K562 (cell line): ENCODE results near the gene OGDH. TPM values are rescaled to one million over a fixed set of nuclear protein-coding genes. Genes with fewer than 3 reads are reported as not detected.

ENCODE experiments used
- ATAC-seq: fragments of 200-7000 bp; cut with Tn5 transposase; 3 replicates; pipeline ENCODE4 v1.9.1; 2020; ENCODE audit warnings: moderate library complexity
- BruUV-seq: library from RNA; stranded (reverse); fragments of 400-500 nt; replicated peaks from 2 replicates; lab custom pipeline; 2021; lab: Mats Ljungman, UMichigan
- CTCF ChIA-PET: fragments of 300-600 bp; formaldehyde crosslinking; extraction: SDS; loops from one replicate; lab custom pipeline; 2021; ENCODE audit warnings: low intra/inter-chr PET ratio; lab: Yijun Ruan, JAX
- POLR2A ChIA-PET: fragments of 300-600, 350-650 bp; sonication (Branson Sonifier 250); formaldehyde crosslinking; extraction: SDS; loops from one replicate; lab custom pipeline; 2021; ENCODE audit warnings: antibody characterized with exemption, inconsistent platforms; lab: Yijun Ruan, JAX
- DNase-seq, 4 experiments: peaks; one replicate each; pipeline versions ENCODE4 v3.0.0 to v3.0.0-alpha.2; 2011 to 2018; ENCODE audit warnings: low spot score in 3 of 4, mixed read lengths in 3 of 4; ENCODE audit errors: extremely low read depth in 1 of 4
- FAIRE-seq: peaks from 2 replicates; lab custom pipeline; 2011; peaks lifted over from hg19 to GRCh38; lab: Jason Lieb, UNC
- H2AFZ ChIP-seq: 2 replicates; pipeline ENCODE4 v1.6.0; 2011; ENCODE audit warnings: low read depth, low read length, control low read depth, inconsistent platforms
- H3K27ac ChIP-seq: fragments of 200-600 bp; 3 replicates; pipeline ENCODE4 v1.8.0; 2011; ENCODE audit warnings: low read depth, mild to moderate bottlenecking, control low read depth, inconsistent platforms, low read length, moderate library complexity, mixed read lengths; ENCODE audit errors: extremely low read depth
- H3K27me3 ChIP-seq, 2 experiments: fragments of 300-600 bp in 1 of 2; 2 replicates in 1 of 2; 3 replicates in 1 of 2; pipeline versions ENCODE4 v1.6.0 to v1.8.0; 2011; ENCODE audit warnings: inconsistent platforms in 2 of 2, low read length in 2 of 2, mild to moderate bottlenecking in 1 of 2, mixed read lengths in 1 of 2, moderate library complexity in 1 of 2; ENCODE audit not compliant: control insufficient read depth in 2 of 2, insufficient read depth in 2 of 2
- H3K36me3 ChIP-seq: fragments of 300-600 bp; 3 replicates; pipeline ENCODE4 v1.8.0; 2011; ENCODE audit warnings: mild to moderate bottlenecking, low read length, inconsistent platforms; ENCODE audit not compliant: control insufficient read depth, insufficient read depth
- H3K4me1 ChIP-seq, 2 experiments: fragments of 200-600 bp in 1 of 2; replicated peaks in 1 of 2; 2 replicates in 1 of 2; 3 replicates in 1 of 2; pipeline versions ENCODE4 v1.5.1 to v1.8.0; 2011; ENCODE audit warnings: inconsistent platforms in 2 of 2, low read length in 2 of 2, mild to moderate bottlenecking in 1 of 2, mixed read lengths in 1 of 2, moderate library complexity in 1 of 2; ENCODE audit not compliant: control insufficient read depth in 2 of 2, insufficient read depth in 2 of 2
- H3K4me2 ChIP-seq: 2 replicates; pipeline ENCODE4 v1.6.1; 2011; ENCODE audit warnings: low read length, control low read depth, inconsistent platforms, mixed read lengths; ENCODE audit not compliant: insufficient read depth
- H3K4me3 ChIP-seq: fragments of 200-600 bp; sonication (generic), shearing (Covaris generic); 2 replicates; pipeline ENCODE4 v1.5.1; 2016; ENCODE audit warnings: control low read depth, inconsistent platforms
- H3K79me2 ChIP-seq: fragments of 200-600 bp; 3 replicates; pipeline ENCODE4 v1.8.0; 2011; ENCODE audit warnings: low read length, inconsistent platforms; ENCODE audit not compliant: control insufficient read depth, insufficient read depth
- H3K9ac ChIP-seq, 2 experiments: 2 replicates each; pipeline versions ENCODE4 v1.6.0 to v1.6.1; 2011; ENCODE audit warnings: low read depth in 2 of 2, low read length in 2 of 2, control low read depth in 1 of 2, inconsistent platforms in 1 of 2, mild to moderate bottlenecking in 1 of 2, mixed read lengths in 1 of 2; ENCODE audit not compliant: insufficient read depth in 1 of 2
- H3K9me1 ChIP-seq: one replicate; pipeline ENCODE4 v1.6.0; 2011; ENCODE audit warnings: inconsistent platforms, mild to moderate bottlenecking, low read length, moderate library complexity; ENCODE audit not compliant: control insufficient read depth, insufficient read depth
- H3K9me3 ChIP-seq: replicated peaks from 2 replicates; pipeline ENCODE4 v1.5.1; 2011; ENCODE audit warnings: low read depth, low read length, inconsistent platforms; ENCODE audit not compliant: control insufficient read depth, insufficient read depth
- H4K20me1 ChIP-seq: replicated peaks from 2 replicates; pipeline ENCODE4 v1.6.1; 2011; ENCODE audit warnings: low read length, inconsistent platforms, mixed read lengths; ENCODE audit not compliant: control insufficient read depth, insufficient read depth
- CC2D1A ChIP-seq: fragments of 450-650 bp; IDR thresholded peaks from 2 replicates; pipeline ENCODE4 v1.6.1; 2017; ENCODE audit warnings: mild to moderate bottlenecking
- CSDE1 ChIP-seq, 2 experiments: fragments of 450-650 bp; IDR thresholded peaks; 2 replicates each; pipeline ENCODE4 v1.6.1; 2016; ENCODE audit warnings: mild to moderate bottlenecking in 1 of 2
- MXI1 ChIP-seq: IDR thresholded peaks from 2 replicates; pipeline ENCODE4 v1.6.1; 2011; ENCODE audit warnings: low read depth, mild to moderate bottlenecking, improper control_type of control experiment, low read length
- NFIC ChIP-seq: fragments of 450-650 bp; IDR thresholded peaks from 2 replicates; pipeline ENCODE4 v1.6.1; 2017; ENCODE audit warnings: mild to moderate bottlenecking, inconsistent platforms
- ZNF175 ChIP-seq: fragments of 200-800 bp; sonication (Bioruptor generic); IDR thresholded peaks from 2 replicates; pipeline ENCODE4 v1.6.1; 2016; ENCODE audit warnings: low read depth, mild to moderate bottlenecking, missing genetic modification characterization, missing compliant biosample characterization
- ZNF764 ChIP-seq: fragments of 250-450 bp; sonication (Bioruptor Pico); IDR thresholded peaks from 2 replicates; pipeline ENCODE4 v1.4.0; 2020; ENCODE audit warnings: low read depth, mild to moderate bottlenecking, moderate library complexity
- ZSCAN32 ChIP-seq: fragments of 450-650 bp; formaldehyde crosslinking; IDR thresholded peaks from 2 replicates; pipeline ENCODE4 v1.4.0; 2020; ENCODE audit warnings: mild to moderate bottlenecking, moderate library complexity
- whole genome bisulfite sequencing: fragments of 100-300 bp; shearing (Covaris generic); methylation state at CpG from one replicate; pipeline ENCODE4 v1.1.6; 2016; ENCODE audit warnings: low coverage, mixed read lengths; ENCODE audit not compliant: insufficient coverage; ENCODE audit errors: missing lambda C conversion rate; 5-methylcytosine and 5-hydroxymethylcytosine counted together
- in situ Hi-C: fragments of 300-500 bp; cut with MboI; formaldehyde crosslinking; loops from 4 replicates; pipeline ENCODE4 v1.15.0; 2018; ENCODE audit warnings: inconsistent platforms, mixed read lengths
- intact Hi-C: fragments of 100-400 bp; cut with micrococcal nuclease; formaldehyde crosslinking; loops from 2 replicates; pipeline ENCODE4 v1.14.2; 2022
- polyA plus RNA-seq, 8 experiments: library from polyadenylated mRNA; depleted of rRNA in 4 of 8; stranded (reverse) in 5 of 8; unstranded in 3 of 8; fragments of >200 nt; fragmentation: Nextera tagmentation in 2 of 8; fragmentation: Illumina TruSeq in 1 of 8; extraction: Ambion mirVana in 2 of 8; extraction: Trizol in 1 of 8; gene quantifications; 2 replicates each; pipeline versions ENCODE4 v1.2.1 to v1.2.3, GENCODE V29; 2011 to 2014; ENCODE audit warnings: inconsistent platforms in 1 of 8, missing spikeins in 1 of 8
- total RNA-seq, 7 experiments: library from RNA; depleted of rRNA in 6 of 7; stranded (reverse); fragments of >200 nt in 6 of 7; fragmentation: Illumina TruSeq in 2 of 7; extraction: Trizol in 2 of 7; gene quantifications; 2 replicates each; pipeline versions ENCODE4 v1.2.1 to v1.2.3, GENCODE V29; 2011 to 2021; ENCODE audit warnings: low replicate concordance in 1 of 7

OGDH gene
- total and polyA plus RNA-seq, 9 of the 15 experiments (the other 6 are each of a cell fraction or from before 2014, with no cell fraction given): 3.1 to 80.3 (median 23.5) TPM

DNA sequence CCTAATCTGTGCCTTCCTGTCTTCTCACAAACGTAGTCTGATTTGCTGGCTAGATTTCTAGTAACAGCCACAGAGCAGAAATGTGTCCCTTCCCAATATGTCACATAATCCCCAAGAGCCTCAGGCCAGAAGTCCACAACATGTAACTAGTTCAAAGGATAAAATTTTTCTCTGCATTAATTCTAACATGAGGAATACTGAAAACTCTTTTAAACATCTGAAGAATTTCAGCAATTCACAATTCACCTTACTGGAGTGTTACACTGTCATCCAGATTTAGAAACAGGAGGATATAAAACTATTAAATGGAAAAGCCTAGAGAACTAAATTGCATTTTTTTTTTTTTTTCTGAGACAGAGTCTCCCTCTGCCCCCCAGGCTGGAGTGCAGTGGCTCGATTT is 30.2 kb upstream of the OGDH start:
- Histone ChIP-seq H3K9ac (no peak overlapping the region), H3K27ac (no peak overlapping the region), H3K36me3 (peaks cover 67% of the 10 kb centered on the region), H3K4me1 (peaks cover 24 to 26% of the 10 kb centered on the region in 2 experiments; a peak in 4 of 5 replicates), H3K79me2 (peaks cover 58% of the 10 kb centered on the region), H4K20me1 (no peaks in the 10 kb centered on the region), H3K27me3 (no peaks in the 10 kb centered on the region), H3K4me2 (no peak overlapping the region), H3K4me3 (no peak overlapping the region), H3K9me1 (no peaks in the 10 kb centered on the region), H2AFZ (no peak overlapping the region), H3K9me3 (no peaks in the 10 kb centered on the region)
- ATAC-seq: no peak
- ChIA-PET CTCF (no interaction called here), POLR2A (interaction anchor here (1.0 to 4.3 kb wide), 2 partner anchors 11 kb away, joined by 4 to 38 read pairs; no protein-coding TSS in a partner anchor)
- no peak for DNase-seq
- intact Hi-C loops: no loop called here
- no peak for FAIRE-seq
- in situ Hi-C loops: no loop called here
- 77% methylated on average over 2 of the region's 2 CpGs for WGBS
- no TSS peak for BruUV-seq
- TF ChIP-seq ZSCAN32 (CRISPR knock-in tag): no peak
- no peak for TF ChIP-seq ZNF764
- no peak for TF ChIP-seq CC2D1A
- no peak for TF ChIP-seq NFIC
- TF ChIP-seq ZNF175 (CRISPR knock-in tag): no peak
- no peak for TF ChIP-seq CSDE1 (IDR thresholded peaks at IDR 0.05)
- TF ChIP-seq MXI1: no peak
